Measurements from ENCODE around the gene ST3GAL4.

DNA sequence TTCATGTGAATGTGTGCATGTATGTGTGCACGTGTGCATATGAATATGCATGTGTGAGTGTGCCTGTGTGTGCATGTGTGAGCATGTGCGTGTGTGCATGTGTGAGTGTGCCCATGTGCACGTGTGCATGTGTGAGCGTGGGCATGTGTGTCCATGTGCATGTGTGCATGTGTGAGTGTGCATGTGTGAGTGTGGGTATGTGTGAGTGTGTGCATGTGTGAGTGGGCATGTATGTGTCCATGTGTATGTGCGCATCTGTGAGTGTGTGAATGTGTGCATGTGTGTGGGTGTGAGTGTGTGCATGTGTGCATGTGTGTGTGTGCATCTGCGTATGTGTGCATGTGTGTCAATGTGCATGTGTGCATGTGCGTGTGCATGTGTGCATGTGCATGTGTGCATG lies 94.7 kb downstream of the ST3GAL4 start:
- TF ChIP-seq POLR2AphosphoS5 (IDR thresholded peaks at IDR 0.05): no peak
- TF ChIP-seq POLR2A (IDR thresholded peaks at IDR 0.05): no peak
- TF ChIP-seq, protein P1, sequence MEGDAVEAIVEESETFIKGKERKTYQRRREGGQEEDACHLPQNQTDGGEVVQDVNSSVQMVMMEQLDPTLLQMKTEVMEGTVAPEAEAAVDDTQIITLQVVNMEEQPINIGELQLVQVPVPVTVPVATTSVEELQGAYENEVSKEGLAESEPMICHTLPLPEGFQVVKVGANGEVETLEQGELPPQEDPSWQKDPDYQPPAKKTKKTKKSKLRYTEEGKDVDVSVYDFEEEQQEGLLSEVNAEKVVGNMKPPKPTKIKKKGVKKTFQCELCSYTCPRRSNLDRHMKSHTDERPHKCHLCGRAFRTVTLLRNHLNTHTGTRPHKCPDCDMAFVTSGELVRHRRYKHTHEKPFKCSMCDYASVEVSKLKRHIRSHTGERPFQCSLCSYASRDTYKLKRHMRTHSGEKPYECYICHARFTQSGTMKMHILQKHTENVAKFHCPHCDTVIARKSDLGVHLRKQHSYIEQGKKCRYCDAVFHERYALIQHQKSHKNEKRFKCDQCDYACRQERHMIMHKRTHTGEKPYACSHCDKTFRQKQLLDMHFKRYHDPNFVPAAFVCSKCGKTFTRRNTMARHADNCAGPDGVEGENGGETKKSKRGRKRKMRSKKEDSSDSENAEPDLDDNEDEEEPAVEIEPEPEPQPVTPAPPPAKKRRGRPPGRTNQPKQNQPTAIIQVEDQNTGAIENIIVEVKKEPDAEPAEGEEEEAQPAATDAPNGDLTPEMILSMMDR (IDR thresholded peaks at IDR 0.05): no peak

Data from sigmoid colon (tissue), 4 donors.